HEK293T (cell line): ENCODE data around the gene SLC25A22.
A peak's percentile ranks its signal among the peaks of the same experiment; 100 is the strongest.

Experiments used
- CTCF ChIA-PET: fragments of 350-600 bp; formaldehyde crosslinking; extraction: SDS; loops from one replicate; lab custom pipeline; 2021; ENCODE audit warnings: antibody characterized with exemption, inconsistent platforms; lab: Yijun Ruan, JAX
- POLR2A ChIA-PET: fragments of 350-600 bp; formaldehyde crosslinking; extraction: SDS; loops from one replicate; lab custom pipeline; 2020; ENCODE audit warnings: antibody characterized with exemption, inconsistent platforms; lab: Yijun Ruan, JAX
- DNase-seq: peaks from one replicate; pipeline ENCODE4 v3.0.0; 2012; ENCODE audit warnings: mixed read lengths; ENCODE audit errors: extremely low spot score
- ARNT ChIP-seq: fragments of 450-650 bp; IDR thresholded peaks from 2 replicates; pipeline ENCODE4 v1.6.1; 2017; ENCODE audit warnings: mild to moderate bottlenecking
- BHLHE40 ChIP-seq: fragments of 450-650 bp; IDR thresholded peaks from 2 replicates; pipeline ENCODE4 v1.6.1; 2016; ENCODE audit warnings: mild to moderate bottlenecking, moderate library complexity, borderline replicate concordance
- CTBP1 ChIP-seq: fragments of 450-650 bp; IDR thresholded peaks from 2 replicates; pipeline ENCODE4 v1.6.1; 2016; ENCODE audit warnings: borderline replicate concordance
- ELF4 ChIP-seq: fragments of 450-650 bp; IDR thresholded peaks from 2 replicates; pipeline ENCODE4 v1.6.1; 2017; ENCODE audit warnings: antibody characterized with exemption
- FOXA1 ChIP-seq: fragments of 450-650 bp; IDR thresholded peaks from 2 replicates; pipeline ENCODE4 v1.6.1; 2016; ENCODE audit warnings: mild to moderate bottlenecking
- FOXK2 ChIP-seq: fragments of 450-650 bp; IDR thresholded peaks from 2 replicates; pipeline ENCODE4 v1.6.1; 2016; ENCODE audit warnings: mild to moderate bottlenecking
- FOXM1 ChIP-seq: fragments of 450-650 bp; IDR thresholded peaks from 2 replicates; pipeline ENCODE4 v1.6.1; 2017; ENCODE audit warnings: mild to moderate bottlenecking, borderline replicate concordance
- HDGF ChIP-seq: fragments of 450-650 bp; IDR thresholded peaks from 2 replicates; pipeline ENCODE4 v1.6.1; 2017; ENCODE audit warnings: antibody characterized with exemption, borderline replicate concordance
- L3MBTL2 ChIP-seq: fragments of 450-650 bp; conservative IDR thresholded peaks from 2 replicates; pipeline ENCODE4 v1.6.1; 2016; ENCODE audit warnings: mild to moderate bottlenecking
- LEF1 ChIP-seq: fragments of 450-650 bp; IDR thresholded peaks from 2 replicates; pipeline ENCODE4 v1.6.1; 2017; ENCODE audit warnings: mild to moderate bottlenecking, borderline replicate concordance
- NFRKB ChIP-seq: fragments of 450-650 bp; IDR thresholded peaks from 2 replicates; pipeline ENCODE4 v1.6.1; 2016; ENCODE audit warnings: mild to moderate bottlenecking, moderate library complexity
- PKNOX1 ChIP-seq: fragments of 450-650 bp; IDR thresholded peaks from 2 replicates; pipeline ENCODE4 v1.6.1; 2016
- SP1 ChIP-seq: fragments of 450-650 bp; IDR thresholded peaks from 2 replicates; pipeline ENCODE4 v1.6.1; 2017
- SUZ12 ChIP-seq: fragments of 450-650 bp; IDR thresholded peaks from 2 replicates; pipeline ENCODE4 v1.6.1; 2016; ENCODE audit warnings: mild to moderate bottlenecking
- TARDBP ChIP-seq: fragments of 450-650 bp; IDR thresholded peaks from 2 replicates; pipeline ENCODE4 v1.6.1; 2016
- ZNF384 ChIP-seq: fragments of 450-650 bp; IDR thresholded peaks from 2 replicates; pipeline ENCODE4 v1.6.1; 2016

Gene SLC25A22

GRCh38 chr11:777288-778255 lies 20.5 kb downstream of the SLC25A22 start, which contains the start of gene GATD1:
GATD1 (minus strand) TSS chr11:777487; CDS start chr11:777462, 25 bp downstream.
- CTCF ChIA-PET, result interaction anchor here (0.7 kb wide), 1 partner anchor 12 kb away, joined by 3 read pairs; the partner anchor contains the start of gene CEND1
- POLR2A ChIA-PET, result interaction anchor here (0.6 to 2.4 kb wide), 19 partner anchors 9 to 202 kb away, joined by 3 to 20 read pairs (median 5); partner anchors contain the start of genes CEND1, PHRF1, PIDD1 and PNPLA2
- peak; percentile 99 for DNase-seq
- peak; percentile 56; the same call in 1 of the 2 replicates for TF ChIP-seq LEF1
- no peak for TF ChIP-seq FOXA1
- peak; percentile 63; the same call in 1 of the 2 replicates for TF ChIP-seq ZNF384
- TF ChIP-seq ARNT, result 0 out of 2 replicates have a peak, but pooled peaks have one; percentile 32
- TF ChIP-seq FOXM1, result 0 out of 2 replicates have a peak, but pooled peaks have one; percentile 8
- no peak for TF ChIP-seq L3MBTL2
- no peak for TF ChIP-seq SUZ12
- TF ChIP-seq CTBP1, result no peak
- TF ChIP-seq NFRKB, result no peak

GRCh38 chr11:776561-777287 lies 21.4 kb downstream of the SLC25A22 start:
- TF ChIP-seq L3MBTL2 (peak; percentile 49; the same call in 1 of the 2 replicates), SUZ12 (no peak)
- ChIA-PET POLR2A (interaction anchor here (0.6 to 2.4 kb wide), 18 partner anchors 9 to 201 kb away, joined by 3 to 20 read pairs (median 5); partner anchors contain the start of genes CEND1, PHRF1, PIDD1 and PNPLA2), CTCF (no interaction called here)
- DNase-seq, result peak; percentile 58

GRCh38 chr11:776263-776560 lies 21.9 kb downstream of the SLC25A22 start:
- TF ChIP-seq CTBP1 (no peak), BHLHE40 (no peak), NFRKB (no peak), PKNOX1 (no peak), SP1 (no peak), FOXK2 (no peak), HDGF (no peak), SUZ12 (no peak), ARNT (no peak), TARDBP (no peak), LEF1 (no peak), FOXM1 (no peak), FOXA1 (no peak), ELF4 (no peak), L3MBTL2 (no peak)
- CTCF ChIA-PET, result no interaction called here
- POLR2A ChIA-PET, result interaction anchor here (0.7 to 2.4 kb wide), 11 partner anchors 8 to 200 kb away, joined by 3 to 20 read pairs (median 5); partner anchors contain the start of genes PHRF1 and PIDD1
- DNase-seq, result no peak

- ChIA-PET CTCF (no interaction called here), POLR2A (interaction anchor here (2.2 to 2.4 kb wide), 3 partner anchors 11 to 29 kb away, joined by 4 to 20 read pairs (median 14); partner anchors contain the start of gene PIDD1)
- DNase-seq, result no peak
- TF ChIP-seq FOXM1 (no peak), SP1 (no peak), ARNT (no peak), SUZ12 (no peak), FOXA1 (no peak), LEF1 (no peak), TARDBP (no peak)
Measured at GRCh38 chr11:774873-775592, 23.0 kb downstream of the SLC25A22 start.

GRCh38 chr11:773830-774229 lies 24.3 kb downstream of the SLC25A22 start:
- no peak for TF ChIP-seq CTBP1
- TF ChIP-seq HDGF, result no peak
- TF ChIP-seq NFRKB, result no peak
- no peak for TF ChIP-seq ZNF384
- no peak for TF ChIP-seq ELF4
- no peak for TF ChIP-seq ARNT
- no peak for TF ChIP-seq SP1
- no peak for TF ChIP-seq SUZ12
- TF ChIP-seq FOXA1, result no peak
- no peak for TF ChIP-seq LEF1
- no peak for TF ChIP-seq PKNOX1
- no peak for TF ChIP-seq FOXK2
- no peak for TF ChIP-seq L3MBTL2
- TF ChIP-seq BHLHE40, result no peak
- no peak for TF ChIP-seq TARDBP
- TF ChIP-seq FOXM1, result no peak
- CTCF ChIA-PET, result no interaction called here
- no peak for DNase-seq
- POLR2A ChIA-PET, result no interaction called here

GRCh38 chr11:773425-773824 lies 24.7 kb downstream of the SLC25A22 start:
- DNase-seq, result no peak
- ChIA-PET POLR2A (no interaction called here), CTCF (no interaction called here)
- TF ChIP-seq NFRKB (no peak), BHLHE40 (no peak), SUZ12 (no peak), FOXK2 (no peak), FOXM1 (no peak), PKNOX1 (no peak), ZNF384 (no peak), ARNT (no peak), TARDBP (no peak), HDGF (no peak), ELF4 (no peak), FOXA1 (no peak)
